ENCODE measurements around the gene SHH. TPM values are rescaled to one million over a fixed set of nuclear protein-coding genes. Genes with fewer than 3 reads are reported as not detected.

SHH gene
- total RNA-seq: not detected

- DNase-seq (ENCODE audit: low spot score in 2 of 2) (no peak), ATAC-seq (peak in 1 of 2 donors; percentile 23)
- H3K36me3 Mint-ChIP-seq: peaks cover 0 to 4% of the 10 kb centered on the region in 2 donors
- H3K27ac Mint-ChIP-seq: no peak within 1 kb of the TSS
- H3K9me3 Mint-ChIP-seq: no peaks in the 10 kb centered on the region
Observed at GRCh38 chr7:155811895-155812761, at the start of gene SHH. SHH (minus strand) TSS chr7:155812463; CDS start chr7:155812122, 341 bp downstream.

DNA sequence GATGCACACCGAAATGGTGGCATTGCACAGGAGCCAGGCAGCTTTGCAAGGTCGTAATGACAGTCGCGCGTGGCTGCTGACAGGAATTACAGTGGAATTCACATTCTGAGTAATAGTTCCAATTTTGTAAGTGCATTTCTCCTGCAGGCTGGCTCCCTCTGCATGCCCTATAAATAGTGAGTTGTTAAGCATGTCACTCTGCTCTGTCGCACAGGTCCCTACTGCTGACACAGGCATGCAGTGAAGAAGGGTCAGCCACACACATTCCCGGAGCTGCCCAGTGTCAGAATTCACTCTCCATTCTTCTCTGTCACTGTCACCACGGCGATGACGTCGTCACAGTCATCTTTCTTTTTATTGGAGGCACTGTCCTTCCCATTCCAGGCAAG is 49.2 kb upstream of the SHH start:
- Mint-ChIP-seq H3K9me3 (no peaks in the 10 kb centered on the region), H3K36me3 (no peaks in the 10 kb centered on the region), H3K27ac (no peak overlapping the region)
- ATAC-seq (no peak), DNase-seq (ENCODE audit: low spot score in 2 of 2) (no peak)

GRCh38 chr7:155860840-155861479 is 48.7 kb upstream of the SHH start:
- H3K9me3 Mint-ChIP-seq: no peaks in the 10 kb centered on the region
- no peak for DNase-seq (ENCODE audit: low spot score in 2 of 2)
- no peak overlapping the region for H3K27ac Mint-ChIP-seq
- no peaks in the 10 kb centered on the region for H3K36me3 Mint-ChIP-seq
- ATAC-seq: no peak

- DNase-seq (ENCODE audit: low spot score in 2 of 2): no peak
- no peak overlapping the region for H3K27ac Mint-ChIP-seq
- no peaks in the 10 kb centered on the region for H3K36me3 Mint-ChIP-seq
- ATAC-seq: no peak
- H3K9me3 Mint-ChIP-seq: no peaks in the 10 kb centered on the region
Observed at GRCh38 chr7:155860461-155860839, 48.2 kb upstream of the SHH start.

- no peaks in the 10 kb centered on the region for H3K9me3 Mint-ChIP-seq
- H3K36me3 Mint-ChIP-seq: no peaks in the 10 kb centered on the region
- no peak overlapping the region for H3K27ac Mint-ChIP-seq
- DNase-seq (ENCODE audit: low spot score in 2 of 2) (no peak), ATAC-seq (no peak)
Observed at GRCh38 chr7:155858521-155859061, 46.3 kb upstream of the SHH start.

DNA sequence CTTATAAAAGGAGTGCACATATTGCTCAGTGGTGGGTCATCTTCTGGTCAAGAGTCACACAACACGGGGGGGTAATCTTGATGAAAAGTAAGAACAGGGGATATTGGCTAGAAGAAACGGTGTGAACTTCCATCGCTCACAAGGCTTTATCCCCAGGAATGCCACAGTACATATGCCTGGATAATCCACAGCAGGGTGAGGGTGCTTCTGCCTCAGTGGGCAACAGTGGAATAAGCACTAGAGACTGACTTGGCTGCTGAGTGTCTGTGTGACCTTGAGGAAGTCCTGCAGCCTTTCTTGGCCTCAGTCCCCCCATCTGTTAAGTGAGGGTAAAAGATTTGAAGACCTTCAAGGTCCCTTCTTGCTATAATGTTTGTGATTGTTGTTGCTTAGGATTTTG is 44.9 kb upstream of the SHH start:
- H3K9me3 Mint-ChIP-seq: no peaks in the 10 kb centered on the region
- ATAC-seq (no peak), DNase-seq (ENCODE audit: low spot score in 2 of 2) (no peak)
- H3K27ac Mint-ChIP-seq: no peak overlapping the region
- no peaks in the 10 kb centered on the region for H3K36me3 Mint-ChIP-seq

GRCh38 chr7:155856656-155857055 is 44.4 kb upstream of the SHH start:
- no peak for ATAC-seq

DNA sequence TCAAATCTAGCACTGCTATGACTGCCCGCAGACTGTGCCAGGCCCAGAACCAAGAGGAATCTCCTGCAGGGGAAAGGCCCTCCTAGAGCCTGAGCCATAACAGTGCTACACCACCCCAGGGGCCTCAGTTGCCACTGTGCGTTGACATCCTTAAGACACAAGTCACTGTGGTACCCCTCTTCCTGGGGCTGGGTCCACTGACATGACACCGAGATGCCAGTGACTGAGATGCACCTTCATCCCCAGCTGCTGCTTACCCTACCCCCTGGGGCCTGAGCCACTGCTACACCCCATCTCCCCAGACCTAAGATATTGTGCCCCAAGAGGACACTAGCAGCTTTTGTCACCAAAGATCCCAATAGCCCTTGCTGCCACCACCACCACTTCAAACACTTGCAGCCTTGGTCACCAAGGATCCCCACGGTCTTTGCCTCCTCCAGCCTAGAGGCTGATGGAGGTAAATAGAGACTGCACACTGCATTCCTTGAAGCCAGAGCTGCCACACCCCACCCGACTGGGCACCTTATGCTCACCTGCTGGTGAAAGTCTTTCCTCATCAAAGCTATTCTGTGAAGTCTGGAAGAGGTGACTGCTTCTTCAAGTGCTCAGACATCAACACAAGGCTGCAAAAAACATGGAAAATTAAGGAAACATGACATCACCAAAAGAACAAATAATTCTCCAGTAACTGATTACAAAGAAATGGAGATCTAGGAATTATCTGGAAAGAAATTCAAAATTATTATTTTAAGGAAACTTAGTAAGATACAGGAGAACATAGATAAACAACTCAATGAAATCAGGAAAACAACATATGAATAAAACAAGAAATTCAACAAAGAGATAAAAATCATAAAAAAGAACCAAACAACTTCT is 40.4 kb upstream of the SHH start:
- DNase-seq (ENCODE audit: low spot score in 2 of 2) (no peak), ATAC-seq (no peak)
- peak overlapping the region in 1 of 2 donors; percentile 36 for H3K27ac Mint-ChIP-seq
- no peaks in the 10 kb centered on the region for H3K36me3 Mint-ChIP-seq
- H3K9me3 Mint-ChIP-seq: no peaks in the 10 kb centered on the region

More at GRCh38 chr7:155856656-155857055, 44.4 kb upstream of the SHH start:
- no peak for DNase-seq (ENCODE audit: low spot score in 2 of 2)
- H3K36me3 Mint-ChIP-seq: no peaks in the 10 kb centered on the region
- H3K27ac Mint-ChIP-seq: no peak overlapping the region
- H3K9me3 Mint-ChIP-seq: no peaks in the 10 kb centered on the region

DNA sequence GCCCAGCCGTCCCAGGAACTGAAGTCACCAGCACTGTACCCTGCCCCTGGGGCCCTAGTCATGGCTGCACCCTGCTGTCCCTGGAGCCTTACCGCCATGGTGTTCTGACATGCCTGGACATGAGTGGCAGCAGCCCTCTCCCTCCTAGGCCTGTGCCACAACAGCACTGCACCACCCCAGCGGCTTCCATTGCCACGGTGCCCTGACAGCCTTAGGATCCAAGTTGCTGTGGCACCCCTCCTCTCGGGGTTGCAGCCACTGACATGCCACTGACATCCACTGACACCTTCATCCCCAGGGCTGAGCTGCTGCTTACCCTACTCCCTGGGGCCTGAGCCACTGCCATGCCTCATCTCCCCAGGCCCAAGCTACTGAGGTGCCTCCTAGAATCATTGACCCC is 39.6 kb upstream of the SHH start:
- no peaks in the 10 kb centered on the region for H3K36me3 Mint-ChIP-seq
- ATAC-seq (no peak), DNase-seq (ENCODE audit: low spot score in 2 of 2) (peak in 1 of 2 donors; percentile 33)
- peak overlapping the region in 1 of 2 donors; percentile 36 for H3K27ac Mint-ChIP-seq
- H3K9me3 Mint-ChIP-seq: no peaks in the 10 kb centered on the region

- Mint-ChIP-seq H3K9me3 (no peaks in the 10 kb centered on the region), H3K27ac (no peak overlapping the region), H3K36me3 (no peaks in the 10 kb centered on the region)
- ATAC-seq (no peak), DNase-seq (ENCODE audit: low spot score in 2 of 2) (peak in 1 of 2 donors; percentile 21)
Observed at GRCh38 chr7:155850766-155851678, 38.8 kb upstream of the SHH start.

GRCh38 chr7:155850001-155850436 is 37.8 kb upstream of the SHH start:
- Mint-ChIP-seq H3K27ac (no peak overlapping the region), H3K9me3 (no peaks in the 10 kb centered on the region), H3K36me3 (no peaks in the 10 kb centered on the region)
- ATAC-seq: no peak
- peak in 1 of 2 donors; percentile 14 for DNase-seq (ENCODE audit: low spot score in 2 of 2)

DNA sequence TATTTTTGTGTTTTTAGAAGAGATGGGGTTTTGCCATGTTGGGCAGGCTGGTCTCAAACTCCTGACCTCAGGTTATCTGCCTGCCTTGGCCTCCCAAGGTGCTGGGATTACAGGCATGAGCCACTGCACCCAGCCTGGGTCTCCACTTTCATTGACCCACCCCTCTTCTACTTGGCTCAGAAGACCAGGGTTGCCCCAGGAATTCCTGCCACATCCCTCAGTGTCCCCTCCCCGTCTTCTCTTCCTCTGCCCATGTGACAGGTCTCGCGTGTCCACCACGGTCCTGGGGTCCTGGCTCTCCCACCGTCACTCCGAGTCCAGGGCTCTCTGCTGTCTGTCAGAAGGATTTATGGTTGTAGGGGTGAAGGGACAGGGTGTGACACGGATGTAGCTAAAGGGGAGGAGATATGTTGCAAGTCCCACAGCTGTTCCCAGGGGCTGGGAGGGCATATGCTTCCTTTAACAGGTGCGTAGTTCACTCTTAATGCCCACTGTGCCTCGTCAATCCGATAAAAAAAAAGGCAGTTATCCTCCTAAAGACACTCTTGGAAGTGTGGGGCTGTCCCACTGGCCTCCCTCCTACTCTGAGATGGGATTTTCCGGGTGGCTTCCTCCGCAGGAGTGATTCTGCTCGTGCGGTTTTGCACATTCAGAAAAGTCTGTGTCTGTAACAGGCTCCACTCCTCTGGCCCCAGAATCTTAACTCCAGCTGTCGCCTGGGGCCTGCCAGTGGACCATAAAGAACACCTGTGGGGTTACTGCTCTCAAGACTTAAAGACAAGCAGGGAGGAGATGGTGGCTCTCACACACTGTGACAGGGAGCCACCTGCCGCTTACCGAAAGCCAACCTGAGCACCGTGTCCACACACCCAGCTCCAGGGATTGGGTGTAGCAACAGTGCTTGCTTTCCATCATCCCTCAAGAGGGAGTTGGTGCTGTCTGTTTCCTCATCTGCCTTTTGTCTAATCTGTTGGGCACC is 36.7 kb upstream of the SHH start:
- H3K36me3 Mint-ChIP-seq: no peaks in the 10 kb centered on the region
- H3K9me3 Mint-ChIP-seq: no peaks in the 10 kb centered on the region
- H3K27ac Mint-ChIP-seq: no peak overlapping the region
- DNase-seq (ENCODE audit: low spot score in 2 of 2) (no peak), ATAC-seq (no peak)

GRCh38 chr7:155847821-155848435 is 35.7 kb upstream of the SHH start:
- DNase-seq (ENCODE audit: low spot score in 2 of 2) (no peak), ATAC-seq (no peak)
- H3K36me3 Mint-ChIP-seq: no peaks in the 10 kb centered on the region

DNA sequence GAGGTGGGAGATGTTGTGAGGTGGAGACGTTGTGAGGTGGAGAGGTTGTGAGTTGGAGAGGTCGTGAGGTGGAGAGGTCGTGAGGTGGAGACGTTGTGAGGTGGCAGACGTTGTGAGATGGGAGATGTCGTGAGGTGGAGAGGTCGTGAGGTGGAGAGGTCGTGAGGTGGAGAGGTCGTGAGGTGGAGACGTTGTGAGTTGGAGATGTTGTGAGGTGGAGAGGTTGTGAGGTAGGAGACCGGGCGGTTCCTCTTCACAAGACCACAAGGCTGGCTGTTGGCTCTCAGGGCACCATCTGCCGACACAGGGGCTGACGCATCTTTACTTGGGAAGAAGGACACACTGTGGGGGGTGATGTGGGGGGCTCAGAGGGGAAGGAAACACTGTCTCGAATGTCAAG is 34.7 kb upstream of the SHH start:
- ATAC-seq (no peak), DNase-seq (ENCODE audit: low spot score in 2 of 2) (no peak)
- no peaks in the 10 kb centered on the region for H3K9me3 Mint-ChIP-seq
- H3K27ac Mint-ChIP-seq: no peak overlapping the region
- no peaks in the 10 kb centered on the region for H3K36me3 Mint-ChIP-seq

More at GRCh38 chr7:155847821-155848435, 35.7 kb upstream of the SHH start:
- H3K9me3 Mint-ChIP-seq: no peaks in the 10 kb centered on the region
- no peak overlapping the region for H3K27ac Mint-ChIP-seq
